Panc1 (cell line): ENCODE measurements around the gene RPRD1A. TPM values are rescaled to one million over a fixed set of nuclear protein-coding genes. Genes with fewer than 3 reads are reported as not detected.

Experiments used
- ATAC-seq: fragments of 200-7000 bp; cut with Tn5 transposase; 2 replicates; pipeline ENCODE4 v1.9.1; 2020; ENCODE audit warnings: mild to moderate bottlenecking, moderate library complexity
- BruUV-seq: library from RNA; stranded (reverse); fragments of 400-500 nt; replicated peaks from 2 replicates; lab custom pipeline; 2021; lab: Mats Ljungman, UMichigan
- CTCF ChIA-PET: fragments of 300-600 bp; sonication (Branson Sonifier 250); formaldehyde crosslinking; loops from one replicate; lab custom pipeline; 2022; ENCODE audit warnings: antibody characterized with exemption; lab: Charles Lee
- POLR2A ChIA-PET: fragments of 300-600 bp; sonication (Branson Sonifier 250); formaldehyde crosslinking; loops from one replicate; lab custom pipeline; 2022; ENCODE audit warnings: antibody characterized with exemption; lab: Charles Lee
- DNase-seq: peaks from one replicate; pipeline ENCODE4 v3.0.0-alpha.2; 2010; ENCODE audit warnings: low read depth, low spot score
- H3K27ac ChIP-seq: 2 replicates; pipeline ENCODE4 v1.5.1; 2011; ENCODE audit warnings: mild to moderate bottlenecking, low read length, inconsistent platforms
- H3K27me3 ChIP-seq: fragments of 200-500 bp; sonication (Bioruptor generic); 2 replicates; pipeline ENCODE4 v1.6.0; 2014; ENCODE audit warnings: low read length, inconsistent platforms; ENCODE audit not compliant: control insufficient read depth, insufficient read depth
- H3K36me3 ChIP-seq: fragments of 200-500 bp; sonication (Bioruptor generic); 2 replicates; pipeline ENCODE4 v1.5.1; 2014; ENCODE audit warnings: inconsistent platforms, mild to moderate bottlenecking, low read length, moderate library complexity; ENCODE audit not compliant: control insufficient read depth, insufficient read depth
- H3K4me1 ChIP-seq: 2 replicates; pipeline ENCODE4 v1.5.1; 2011; ENCODE audit warnings: inconsistent platforms, mild to moderate bottlenecking, low read length, moderate library complexity; ENCODE audit not compliant: control insufficient read depth, insufficient read depth
- H3K4me3 ChIP-seq, 2 experiments: 2 replicates each; pipeline ENCODE4 v1.5.1; 2011 to 2012; ENCODE audit warnings: low read depth in 2 of 2, low read length in 2 of 2, mild to moderate bottlenecking in 2 of 2, inconsistent platforms in 1 of 2, moderate library complexity in 1 of 2
- H3K9me3 ChIP-seq: fragments of 200-500 bp; sonication (Bioruptor generic); 2 replicates; pipeline ENCODE4 v1.5.1; 2014; ENCODE audit warnings: low read depth, mild to moderate bottlenecking, inconsistent platforms, low read length, moderate library complexity; ENCODE audit not compliant: control insufficient read depth, insufficient read depth
- POLR2AphosphoS5 ChIP-seq: IDR thresholded peaks from 2 replicates; pipeline ENCODE4 v1.6.1; 2012; ENCODE audit warnings: mild to moderate bottlenecking, low read depth, low read length, moderate library complexity
- SIN3A ChIP-seq: IDR thresholded peaks from 2 replicates; pipeline ENCODE4 v1.6.1; 2012; ENCODE audit warnings: low read depth, mild to moderate bottlenecking, low read length, moderate library complexity, borderline replicate concordance; ENCODE audit not compliant: insufficient read depth
- TCF7L2 ChIP-seq: IDR thresholded peaks from 2 replicates; pipeline ENCODE4 v1.6.1; 2011; ENCODE audit warnings: mild to moderate bottlenecking, low read depth, low read length, inconsistent platforms
- in situ Hi-C: cut with HindIII; loops from 2 replicates; pipeline ENCODE4 v1.10.0; 2016; ENCODE audit warnings: low sequenced_read_pairs, low pct_unique_long_range_greater_than_20kb
- intact Hi-C: fragments of 100-400 bp; cut with micrococcal nuclease; formaldehyde crosslinking; loops from one replicate; pipeline ENCODE4 v1.10.0; 2022; ENCODE audit not compliant: unreplicated experiment
- total RNA-seq: library from RNA; stranded (reverse); gene quantifications from one replicate; pipeline ENCODE4 v1.2.1, GENCODE V29; 2021; ENCODE audit not compliant: unreplicated experiment
- TF ChIP-seq, protein P1 (sequence below): fragments of 450-650 bp; IDR thresholded peaks from 2 replicates; pipeline ENCODE4 v1.5.1; 2017; ENCODE audit warnings: mild to moderate bottlenecking
- TF ChIP-seq, protein P2 (sequence below), 2 experiments: IDR thresholded peaks; 2 replicates each; pipeline ENCODE4 v1.6.1; 2011 to 2012; ENCODE audit warnings: low read depth in 2 of 2, control low read depth in 1 of 2, low read length in 1 of 2, mild to moderate bottlenecking in 1 of 2, moderate library complexity in 1 of 2; ENCODE audit not compliant: insufficient read depth in 1 of 2

The RPRD1A gene
- total RNA-seq, 1 experiment from 2014 or later: 44.0 TPM

- intact Hi-C loops: no loop called here
- in situ Hi-C loops: no loop called here
- no peak for ATAC-seq
Measured at GRCh38 chr18:36088256-36088655, 20.9 kb upstream of the RPRD1A start.

DNA sequence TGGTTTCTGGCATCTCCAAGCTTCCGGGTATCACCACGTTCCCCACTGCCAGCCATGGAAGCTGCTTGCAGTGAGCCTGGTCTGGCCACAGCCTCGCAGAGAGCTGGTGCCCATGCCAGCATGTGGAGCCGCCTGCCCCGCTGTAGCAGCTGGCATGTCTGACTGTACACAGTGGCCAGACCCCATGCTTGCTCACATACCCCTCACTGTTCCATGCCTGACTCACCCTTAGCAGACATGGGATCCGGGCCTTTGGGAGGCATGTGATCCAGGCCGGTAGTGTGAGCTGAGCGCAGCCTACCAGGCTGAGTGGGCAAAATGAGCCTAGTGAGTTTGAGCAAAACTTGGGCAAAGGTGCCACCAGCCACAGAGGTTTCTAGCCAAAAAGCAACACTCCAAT is 18.8 kb upstream of the RPRD1A start:
- intact Hi-C loops: no loop called here
- POLR2A ChIA-PET: no interaction called here
- BruUV-seq: no TSS peak
- CTCF ChIA-PET: no interaction called here
- Histone ChIP-seq H3K4me1 (no peaks in the 10 kb centered on the region), H3K27me3 (no peaks in the 10 kb centered on the region), H3K36me3 (no peaks in the 10 kb centered on the region), H3K9me3 (no peaks in the 10 kb centered on the region), H3K4me3 (no peak overlapping the region), H3K27ac (no peak overlapping the region)
- in situ Hi-C loops: no loop called here
- TF ChIP-seq, protein P1, sequence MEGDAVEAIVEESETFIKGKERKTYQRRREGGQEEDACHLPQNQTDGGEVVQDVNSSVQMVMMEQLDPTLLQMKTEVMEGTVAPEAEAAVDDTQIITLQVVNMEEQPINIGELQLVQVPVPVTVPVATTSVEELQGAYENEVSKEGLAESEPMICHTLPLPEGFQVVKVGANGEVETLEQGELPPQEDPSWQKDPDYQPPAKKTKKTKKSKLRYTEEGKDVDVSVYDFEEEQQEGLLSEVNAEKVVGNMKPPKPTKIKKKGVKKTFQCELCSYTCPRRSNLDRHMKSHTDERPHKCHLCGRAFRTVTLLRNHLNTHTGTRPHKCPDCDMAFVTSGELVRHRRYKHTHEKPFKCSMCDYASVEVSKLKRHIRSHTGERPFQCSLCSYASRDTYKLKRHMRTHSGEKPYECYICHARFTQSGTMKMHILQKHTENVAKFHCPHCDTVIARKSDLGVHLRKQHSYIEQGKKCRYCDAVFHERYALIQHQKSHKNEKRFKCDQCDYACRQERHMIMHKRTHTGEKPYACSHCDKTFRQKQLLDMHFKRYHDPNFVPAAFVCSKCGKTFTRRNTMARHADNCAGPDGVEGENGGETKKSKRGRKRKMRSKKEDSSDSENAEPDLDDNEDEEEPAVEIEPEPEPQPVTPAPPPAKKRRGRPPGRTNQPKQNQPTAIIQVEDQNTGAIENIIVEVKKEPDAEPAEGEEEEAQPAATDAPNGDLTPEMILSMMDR: no peak
- TF ChIP-seq, protein P2, sequence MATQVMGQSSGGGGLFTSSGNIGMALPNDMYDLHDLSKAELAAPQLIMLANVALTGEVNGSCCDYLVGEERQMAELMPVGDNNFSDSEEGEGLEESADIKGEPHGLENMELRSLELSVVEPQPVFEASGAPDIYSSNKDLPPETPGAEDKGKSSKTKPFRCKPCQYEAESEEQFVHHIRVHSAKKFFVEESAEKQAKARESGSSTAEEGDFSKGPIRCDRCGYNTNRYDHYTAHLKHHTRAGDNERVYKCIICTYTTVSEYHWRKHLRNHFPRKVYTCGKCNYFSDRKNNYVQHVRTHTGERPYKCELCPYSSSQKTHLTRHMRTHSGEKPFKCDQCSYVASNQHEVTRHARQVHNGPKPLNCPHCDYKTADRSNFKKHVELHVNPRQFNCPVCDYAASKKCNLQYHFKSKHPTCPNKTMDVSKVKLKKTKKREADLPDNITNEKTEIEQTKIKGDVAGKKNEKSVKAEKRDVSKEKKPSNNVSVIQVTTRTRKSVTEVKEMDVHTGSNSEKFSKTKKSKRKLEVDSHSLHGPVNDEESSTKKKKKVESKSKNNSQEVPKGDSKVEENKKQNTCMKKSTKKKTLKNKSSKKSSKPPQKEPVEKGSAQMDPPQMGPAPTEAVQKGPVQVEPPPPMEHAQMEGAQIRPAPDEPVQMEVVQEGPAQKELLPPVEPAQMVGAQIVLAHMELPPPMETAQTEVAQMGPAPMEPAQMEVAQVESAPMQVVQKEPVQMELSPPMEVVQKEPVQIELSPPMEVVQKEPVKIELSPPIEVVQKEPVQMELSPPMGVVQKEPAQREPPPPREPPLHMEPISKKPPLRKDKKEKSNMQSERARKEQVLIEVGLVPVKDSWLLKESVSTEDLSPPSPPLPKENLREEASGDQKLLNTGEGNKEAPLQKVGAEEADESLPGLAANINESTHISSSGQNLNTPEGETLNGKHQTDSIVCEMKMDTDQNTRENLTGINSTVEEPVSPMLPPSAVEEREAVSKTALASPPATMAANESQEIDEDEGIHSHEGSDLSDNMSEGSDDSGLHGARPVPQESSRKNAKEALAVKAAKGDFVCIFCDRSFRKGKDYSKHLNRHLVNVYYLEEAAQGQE (IDR thresholded peaks at IDR 0.05; ENCODE audit: insufficient read depth in 1 of 2, low read depth in 2 of 2, low read length in 1 of 2): no peak
- TF ChIP-seq POLR2AphosphoS5 (no peak), SIN3A (no peak), TCF7L2 (no peak)
- DNase-seq (no peak), ATAC-seq (no peak)

More at GRCh38 chr18:36088256-36088655, 20.9 kb upstream of the RPRD1A start:
- ChIA-PET CTCF (no interaction called here), POLR2A (no interaction called here)
- TF ChIP-seq, protein P1: no peak
- TF ChIP-seq TCF7L2 (no peak), POLR2AphosphoS5 (no peak), SIN3A (no peak)
- TF ChIP-seq, protein P2 (IDR thresholded peaks at IDR 0.05; ENCODE audit: insufficient read depth in 1 of 2, low read depth in 2 of 2, low read length in 1 of 2): no peak
- Histone ChIP-seq H3K27ac (no peak overlapping the region), H3K4me3 (no peak overlapping the region), H3K27me3 (no peaks in the 10 kb centered on the region), H3K4me1 (no peaks in the 10 kb centered on the region), H3K9me3 (no peaks in the 10 kb centered on the region), H3K36me3 (no peaks in the 10 kb centered on the region)
- DNase-seq: no peak
- no TSS peak for BruUV-seq
